Measurements from ENCODE around the gene BCAT1. TPM values are rescaled to one million over a fixed set of nuclear protein-coding genes. Genes with fewer than 3 reads are reported as not detected.

Gene BCAT1
- total and polyA plus RNA-seq, 2 donors (not counting 3 experiments of a cell fraction or from before 2014, with no cell fraction given): 21.6 to 267 TPM

DNA sequence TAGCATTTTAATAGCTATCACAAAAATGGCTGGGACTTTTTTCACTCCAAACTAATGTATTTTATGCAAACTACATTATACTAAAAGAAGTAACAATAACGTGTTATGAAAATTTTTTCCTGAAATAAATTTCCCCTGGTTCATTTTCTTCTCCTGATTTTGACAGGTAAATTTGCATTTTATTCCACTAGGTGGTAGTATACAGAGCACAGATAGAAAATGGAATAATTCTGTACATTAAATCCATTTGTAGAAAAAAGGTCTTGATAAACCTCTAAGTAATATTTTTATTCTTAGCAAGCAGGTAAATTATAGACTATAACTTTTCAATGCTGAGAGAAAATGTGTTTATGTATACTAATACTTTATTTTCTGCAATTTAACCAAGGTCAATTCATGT, 96.5 kb downstream of the BCAT1 start:
- H3K9me3 ChIP-seq (replicated peaks; ENCODE audit: control insufficient read depth, insufficient read depth, low read length): no peaks in the 10 kb centered on the region
- no peaks in the 10 kb centered on the region for H3K9me1 ChIP-seq (replicated peaks; ENCODE audit: control insufficient read depth, extremely low read depth, insufficient read depth, low read length)
- H3K27ac ChIP-seq (ENCODE audit: insufficient read depth, low read depth, low read length): peak overlapping the region; percentile 92
- TF ChIP-seq POLR2A (IDR thresholded peaks at IDR 0.05; ENCODE audit: low read depth, low read length) (no peak), MAX (IDR thresholded peaks at IDR 0.05; ENCODE audit: insufficient read depth, insufficient read length) (no peak), MYC (IDR thresholded peaks at IDR 0.05; ENCODE audit: low read depth, low read length) (no peak), CTCF (IDR thresholded peaks at IDR 0.05; ENCODE audit: extremely low read depth in 1 of 2, insufficient read depth in 1 of 2, low read depth in 1 of 2, low read length in 2 of 2) (no peak), EZH2 (IDR thresholded peaks at IDR 0.05; ENCODE audit: borderline replicate concordance, low read depth, low read length, severe bottlenecking) (no peak), FOS (IDR thresholded peaks at IDR 0.05; ENCODE audit: borderline replicate concordance, insufficient read depth, low read length) (no peak), GATA2 (IDR thresholded peaks at IDR 0.05; ENCODE audit: insufficient read depth, insufficient read length, low read depth, low read length) (no peak), JUN (IDR thresholded peaks at IDR 0.05; ENCODE audit: borderline replicate concordance, insufficient read depth, insufficient read length, low read depth) (no peak), POLR2AphosphoS5 (IDR thresholded peaks at IDR 0.05; ENCODE audit: insufficient read depth, low read depth, low read length) (no peak)
- no peaks in the 10 kb centered on the region for H3K27me3 ChIP-seq (ENCODE audit: control insufficient read depth in 2 of 2, insufficient read depth in 2 of 2, low read length in 2 of 2)
- DNase-seq (ENCODE audit: low read depth, low spot score) (peak; percentile 45), FAIRE-seq (no peak)
- BruUV-seq (replicated peaks): TSS peak; percentile 29
- peak overlapping the region; percentile 28 for H3K9ac ChIP-seq (replicated peaks; ENCODE audit: extremely low read depth, insufficient read depth, low read length)
- peak overlapping the region; percentile 66 for H3K4me2 ChIP-seq (ENCODE audit: insufficient read depth, low read length)
- dilution Hi-C loops (cut with MboI; ENCODE audit: extremely low pct_ligation_motif_present, low sequenced_read_pairs): no loop called here
- no peak overlapping the region for H2AFZ ChIP-seq (ENCODE audit: low read depth, low read length)
- peaks cover 19% of the 10 kb centered on the region for H3K79me2 ChIP-seq (ENCODE audit: control insufficient read depth, insufficient read depth, low read length)
- no peak overlapping the region for H3K4me3 ChIP-seq (replicated peaks in 1 of 3; ENCODE audit: insufficient read depth in 1 of 3, low read depth in 1 of 3, low read length in 3 of 3)
- CTCF ChIA-PET: interaction anchor here (0.6 to 3.7 kb wide), 18 partner anchors 9 to 303 kb away, joined by 3 to 45 read pairs (median 4); partner anchors contain the start of gene BCAT1
- peaks cover 60% of the 10 kb centered on the region for H3K4me1 ChIP-seq (ENCODE audit: control insufficient read depth, extremely low read depth, insufficient read depth, low read length)
- intact Hi-C loops (cut with micrococcal nuclease): loop anchor here (1.0 to 10.0 kb wide), 3 partner anchors 95 to 302 kb away; no protein-coding TSS in a partner anchor
- POLR2A ChIA-PET: no interaction called here
- H3K36me3 ChIP-seq (ENCODE audit: control insufficient read depth in 2 of 2, extremely low read depth in 1 of 2, insufficient read depth in 2 of 2, low read length in 2 of 2): peaks cover 7 to 10% of the 10 kb centered on the region in 2 experiments
- H4K20me1 ChIP-seq (replicated peaks; ENCODE audit: control insufficient read depth, extremely low read depth, insufficient read depth, low read length): no peaks in the 10 kb centered on the region
